ENCODE results near the gene RIPOR3.
"Not testable (repeated sequence)": the region's sequence is repeated elsewhere in the genome, so short reads cannot be mapped to it uniquely, and the experiment has no call there.

Gene RIPOR3

DNA sequence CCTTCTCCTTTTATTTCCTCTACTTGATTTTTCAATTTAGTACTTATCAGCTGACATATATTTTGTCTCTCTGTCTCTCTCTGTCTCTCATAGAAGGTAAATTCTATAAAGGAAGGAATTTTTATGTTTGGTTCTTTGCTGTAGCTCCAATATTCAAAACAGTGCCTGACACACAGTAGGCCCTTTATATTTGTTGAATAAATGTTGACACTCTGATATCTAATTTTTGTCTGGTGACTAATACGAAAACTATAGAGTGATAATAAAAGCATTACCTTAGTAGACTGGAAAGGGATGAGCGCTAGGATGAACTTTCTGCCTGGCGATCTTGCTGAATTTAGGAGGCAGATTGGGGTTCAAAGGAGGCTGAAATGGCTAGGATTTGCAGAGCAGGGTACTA lies 138.4 kb downstream of the RIPOR3 start:
- no peak for DNase-seq (ENCODE audit: low read depth)

DNA sequence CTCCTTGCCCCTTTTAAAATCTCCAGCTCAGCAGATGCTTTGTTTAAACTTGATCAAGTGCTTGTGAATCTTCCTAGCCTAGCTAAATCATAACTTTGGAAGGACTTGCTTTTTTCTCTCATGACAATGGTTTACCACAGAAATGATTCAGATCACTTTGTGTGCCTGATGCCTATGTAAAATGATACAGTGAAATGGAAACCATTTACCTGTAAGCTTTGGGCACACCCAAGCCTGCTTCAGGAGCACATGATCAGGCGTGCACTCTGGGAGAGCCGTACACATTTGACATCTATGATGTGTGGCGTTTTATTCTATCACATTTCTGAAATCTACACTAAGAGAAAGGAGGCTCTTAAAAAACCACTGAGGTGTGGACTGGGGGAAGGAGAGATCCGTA lies 140.1 kb downstream of the RIPOR3 start:
- no peak for DNase-seq (ENCODE audit: low read depth)

DNA sequence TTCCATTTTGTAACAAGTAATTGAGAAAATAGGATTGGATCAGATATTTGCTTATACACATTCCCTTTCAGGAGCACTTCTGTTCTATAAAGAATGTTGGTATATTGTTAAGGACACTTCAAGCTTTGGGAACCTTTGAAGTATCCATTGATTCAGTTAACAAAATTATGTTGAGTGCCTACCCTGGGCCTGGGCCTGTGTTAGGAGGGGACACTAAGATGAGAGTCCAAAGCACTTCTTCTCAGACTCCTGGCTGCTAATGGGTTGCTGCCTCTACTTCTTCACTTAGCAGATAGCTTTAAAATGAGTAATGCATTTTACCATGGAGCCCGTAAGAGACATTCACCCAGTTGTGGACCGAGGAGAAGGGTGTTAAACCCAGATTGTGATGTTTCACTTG lies 140.8 kb downstream of the RIPOR3 start:
- no peak for DNase-seq (ENCODE audit: low read depth)

DNA sequence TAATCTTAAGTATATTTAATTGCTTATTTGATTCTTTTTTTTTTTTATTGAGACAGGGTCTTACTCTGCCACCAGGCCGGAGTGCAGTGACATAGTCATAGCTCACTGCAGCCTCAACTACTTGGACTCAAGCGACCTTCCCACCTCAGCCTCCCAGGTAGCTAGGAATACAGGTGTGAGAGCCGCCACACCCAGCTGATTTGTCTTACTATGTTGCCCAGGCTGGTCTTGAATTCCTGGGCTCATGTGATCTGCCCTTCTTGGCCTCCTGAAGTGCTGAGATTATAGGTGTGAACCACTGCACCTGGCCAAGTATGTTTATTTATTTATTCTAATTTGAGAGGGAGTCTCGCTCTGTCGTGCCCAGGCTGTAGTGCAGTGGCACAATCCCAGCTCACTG lies 142.9 kb downstream of the RIPOR3 start:
- no peak for DNase-seq (ENCODE audit: low read depth)

DNA sequence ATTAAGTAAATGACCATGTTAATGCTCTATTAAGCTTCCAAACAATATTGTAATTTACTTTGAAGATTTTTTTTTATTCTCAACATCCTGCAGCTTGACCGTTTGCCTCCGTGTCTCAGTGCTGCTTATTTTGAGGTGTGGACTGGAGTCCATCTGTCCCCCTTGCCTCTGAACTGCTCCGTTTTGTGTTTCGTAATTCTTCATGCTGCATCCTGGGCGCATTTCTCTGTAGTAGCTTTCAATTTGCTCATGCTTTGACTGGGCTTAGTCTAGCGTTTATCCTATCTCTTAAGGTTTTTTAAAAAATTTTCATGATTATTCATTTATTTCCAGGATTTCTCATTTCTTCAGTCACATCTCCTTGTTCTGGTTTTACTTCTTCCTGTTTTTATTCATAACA lies 143.4 kb downstream of the RIPOR3 start:
- no peak for DNase-seq (ENCODE audit: low read depth)

DNA sequence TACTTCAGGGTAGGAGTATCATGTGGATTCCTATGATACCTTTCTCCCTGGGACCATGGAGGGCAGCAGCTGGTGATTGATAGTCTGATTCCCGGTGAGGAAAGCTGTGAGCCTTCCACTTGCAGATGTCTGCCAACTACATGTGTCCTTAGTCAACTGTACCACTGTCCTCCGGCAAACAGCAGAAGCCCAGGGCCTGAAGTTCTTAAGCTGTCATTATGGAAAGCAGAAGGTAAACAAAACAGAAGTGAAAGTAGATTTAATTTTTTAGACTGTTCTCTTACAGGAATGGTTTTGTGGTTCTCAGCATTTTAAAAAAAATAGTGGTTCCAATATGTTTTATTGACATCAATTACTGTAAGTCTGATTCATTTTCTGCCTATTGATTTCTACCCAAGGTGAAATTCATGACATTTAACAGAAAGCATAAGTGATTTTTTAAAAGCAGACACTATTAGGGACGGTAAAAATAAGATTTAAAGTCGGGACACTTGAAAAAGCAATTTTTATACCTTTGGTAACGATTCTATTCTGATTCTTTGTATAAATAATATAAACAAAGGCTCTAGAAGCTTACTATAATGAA lies 144.5 kb downstream of the RIPOR3 start:
- no peak for DNase-seq (ENCODE audit: low read depth)

DNA sequence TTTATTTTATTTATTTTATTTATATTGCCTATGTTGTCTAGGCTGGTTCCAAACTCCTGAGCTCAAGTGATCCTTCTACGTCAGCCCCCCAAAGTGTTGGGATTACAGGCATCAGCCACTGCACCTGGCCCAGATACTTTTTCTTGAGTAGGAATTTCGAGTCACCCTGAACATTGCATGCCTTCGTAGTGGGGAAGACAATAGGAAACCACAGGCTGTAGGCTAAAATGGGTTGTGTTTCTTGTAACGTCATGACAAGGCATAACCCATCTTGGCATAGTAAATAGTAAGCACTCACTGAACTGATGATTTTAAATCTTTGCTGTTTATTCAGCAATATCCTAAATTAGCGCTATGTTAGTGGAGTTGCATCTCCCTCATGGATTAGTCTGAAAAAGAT lies 146.2 kb downstream of the RIPOR3 start:
- DNase-seq (ENCODE audit: low read depth), result no peak

DNA sequence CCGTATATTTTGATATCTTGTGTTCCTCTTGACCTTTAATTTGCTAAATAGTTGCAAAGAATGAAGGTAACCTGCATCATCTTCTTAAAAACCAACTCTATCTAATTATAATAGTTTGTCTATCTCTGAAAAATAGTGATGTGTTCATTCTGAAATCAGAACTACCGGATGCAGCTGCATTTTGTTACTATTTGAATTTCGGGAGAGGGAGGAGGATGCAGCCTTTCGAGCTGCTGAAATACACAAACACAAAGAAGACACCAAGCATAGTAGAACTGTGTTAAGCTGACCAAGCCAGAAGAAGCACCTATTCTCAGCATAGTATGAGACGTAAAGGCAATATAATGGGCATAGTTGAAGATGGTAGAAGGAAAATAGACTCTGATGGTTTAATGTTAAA lies 148.0 kb downstream of the RIPOR3 start:
- DNase-seq (ENCODE audit: low read depth), result no peak

DNA sequence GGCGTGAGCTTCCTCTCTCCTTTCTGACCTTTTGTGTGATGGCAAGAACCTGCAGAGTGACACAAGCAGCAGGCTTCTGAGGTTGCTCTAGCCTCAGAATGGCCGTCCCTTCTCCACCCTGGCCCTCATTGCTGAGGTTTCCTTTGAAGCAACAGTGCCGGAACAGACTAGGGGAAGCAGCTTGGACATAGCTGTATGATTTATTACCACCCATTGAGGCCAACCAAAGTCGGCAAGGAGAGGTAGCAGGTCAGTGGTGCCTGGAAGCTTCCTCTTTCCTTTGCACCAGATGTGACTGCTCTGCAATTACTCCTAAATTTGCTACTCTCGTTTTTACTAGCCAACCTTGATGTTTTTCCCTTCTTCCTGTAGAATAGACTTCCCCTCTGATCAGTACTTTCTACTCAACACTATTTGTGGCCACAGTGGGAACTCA lies 149.7 kb downstream of the RIPOR3 start:
- DNase-seq (ENCODE audit: low read depth), result no peak

DNA sequence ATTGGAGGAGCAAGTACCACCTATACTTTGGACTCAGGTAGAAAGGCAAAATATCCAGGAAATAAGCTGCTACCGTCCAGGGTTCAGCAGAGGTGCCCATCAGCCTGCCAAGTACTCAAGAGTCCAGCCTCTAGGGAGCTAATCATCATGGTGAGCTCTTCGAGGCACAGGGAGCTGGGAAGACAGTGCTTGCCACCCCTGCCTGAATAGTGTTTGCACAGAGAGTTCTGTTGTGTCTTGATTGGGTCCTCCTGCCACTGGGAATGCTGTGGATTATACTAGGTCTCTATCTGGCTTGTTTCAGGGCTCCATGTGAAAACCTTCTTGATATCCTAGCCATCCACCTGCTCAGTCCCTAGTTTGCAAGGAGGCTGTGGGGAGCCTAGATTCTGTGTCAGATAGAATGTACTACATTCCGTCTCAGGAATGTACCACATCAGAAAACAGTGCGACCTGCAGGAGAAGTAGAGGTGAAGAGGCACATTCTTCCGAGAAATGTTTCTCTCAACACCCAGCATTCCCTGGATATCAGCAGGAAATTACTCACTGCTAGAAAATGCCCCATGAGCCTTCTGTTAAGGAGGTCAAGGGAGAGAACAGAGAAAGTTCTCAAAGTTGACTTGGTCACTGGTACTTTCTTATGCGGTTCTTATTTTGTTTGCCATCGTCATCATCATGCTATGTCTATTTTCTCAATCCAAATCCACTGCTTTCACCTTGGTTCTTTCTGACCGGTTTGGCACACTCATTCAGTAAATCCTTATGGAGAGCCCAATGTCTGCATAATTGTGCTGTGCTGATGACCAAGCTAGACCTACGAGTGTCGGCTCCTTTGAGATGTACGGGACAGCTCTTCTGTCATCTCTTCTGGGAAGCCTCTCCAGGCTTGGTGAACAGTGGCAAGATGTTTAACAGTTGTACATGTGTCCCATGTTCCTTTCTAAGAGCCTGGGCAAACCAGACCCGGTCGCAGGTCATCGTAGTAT lies 150.4 kb downstream of the RIPOR3 start:
- DNase-seq (ENCODE audit: low read depth), result no peak

DNA sequence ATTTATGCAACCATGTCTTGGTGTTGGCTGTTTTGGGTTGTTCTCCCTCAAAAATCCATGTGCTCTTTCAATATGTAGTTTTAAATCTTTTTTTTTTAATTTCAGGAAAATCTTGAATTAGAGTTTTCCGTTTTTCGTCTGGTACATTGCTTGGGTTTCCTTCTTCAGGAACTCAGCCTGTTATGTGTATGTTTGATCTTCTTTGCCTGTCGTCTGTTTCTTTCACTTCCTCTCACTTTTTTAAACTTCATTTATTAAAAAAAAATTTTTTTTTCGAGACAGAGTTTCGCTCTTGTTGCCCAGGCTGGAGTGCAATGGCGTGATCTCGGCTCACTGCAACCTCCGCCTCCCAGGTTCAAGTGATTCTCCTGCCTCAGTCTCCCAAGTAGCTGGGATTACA lies 151.5 kb downstream of the RIPOR3 start:
- DNase-seq (ENCODE audit: low read depth), result not testable (repeated sequence)

DNA sequence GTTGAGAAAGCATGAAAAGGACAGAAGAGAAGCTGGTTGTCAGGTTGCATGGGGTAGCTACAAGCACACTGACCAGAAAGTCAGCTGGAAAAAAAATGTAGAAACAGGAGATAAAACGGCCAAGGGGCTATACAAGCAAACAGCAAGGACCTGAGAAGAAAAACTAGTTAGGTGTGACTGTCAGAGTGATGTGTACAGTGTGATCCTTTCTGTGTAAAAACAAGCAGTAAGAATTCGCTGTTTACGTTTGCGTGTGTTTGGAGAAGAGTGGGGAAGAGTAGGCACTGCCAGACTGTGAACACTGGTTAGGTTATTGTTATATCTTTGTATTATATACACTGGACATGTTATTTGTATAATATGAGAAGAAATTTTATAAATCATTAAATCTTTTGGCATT lies 153.1 kb downstream of the RIPOR3 start:
- no peak for DNase-seq (ENCODE audit: low read depth)

DNA sequence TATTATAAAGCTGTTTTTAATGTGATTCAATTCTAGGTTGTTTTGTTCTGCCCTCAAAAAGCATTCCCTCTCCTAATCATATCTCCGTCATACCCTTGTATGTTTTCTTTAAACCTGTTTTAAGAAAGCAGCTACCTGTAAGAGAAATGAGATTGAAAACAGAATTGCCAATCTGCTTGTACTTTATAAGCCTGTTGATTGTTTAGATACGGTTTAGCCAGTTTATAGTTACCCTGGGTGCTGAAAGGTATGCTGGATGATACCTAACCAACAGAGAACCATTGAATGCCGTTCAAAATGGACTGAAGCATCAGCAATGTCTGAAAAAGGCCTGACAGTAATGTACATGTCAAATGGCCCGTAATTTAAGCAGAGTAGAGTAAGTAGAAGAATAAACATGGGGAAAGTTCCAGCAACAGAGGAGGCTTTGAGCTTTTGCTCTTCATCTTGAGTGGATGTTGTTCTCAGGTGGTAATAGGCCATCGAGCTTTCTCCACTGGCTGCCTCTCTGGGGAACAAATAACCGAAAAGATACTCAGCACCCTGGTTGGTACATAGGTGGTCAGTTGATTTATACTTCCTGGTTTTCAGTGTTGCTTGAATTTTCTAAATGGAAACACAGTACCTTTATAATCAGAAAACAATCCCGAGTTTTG lies 153.7 kb downstream of the RIPOR3 start:
- DNase-seq (ENCODE audit: low read depth), result no peak

DNA sequence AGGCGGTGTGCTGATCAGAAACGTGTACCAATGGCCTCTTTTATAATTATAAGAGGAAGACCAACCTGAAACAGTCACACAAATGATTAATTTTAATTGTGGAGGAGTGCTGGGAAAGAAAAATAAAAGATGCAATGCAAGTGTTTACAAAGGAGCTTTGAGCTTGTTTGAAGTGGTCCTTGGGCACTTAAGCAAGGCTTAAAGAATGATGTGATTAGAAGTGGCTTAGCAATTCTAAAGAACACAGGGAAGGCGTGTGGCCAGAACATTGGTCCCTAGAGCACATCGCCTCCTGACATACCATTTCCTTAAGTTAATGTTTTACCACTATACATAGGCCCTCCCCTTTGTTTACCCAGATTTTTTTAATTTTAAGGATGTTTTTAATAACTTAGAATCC lies 155.0 kb downstream of the RIPOR3 start:
- DNase-seq (ENCODE audit: low read depth), result no peak
